ENCODE measurements around the gene DOP1A. TPM values are rescaled to one million over a fixed set of nuclear protein-coding genes. Genes with fewer than 3 reads are reported as not detected.

The DOP1A gene
- total RNA-seq, 1 donor: 29.0 TPM

GRCh38 chr6:83193747-83194566, 126.5 kb downstream of the DOP1A start:
- Histone ChIP-seq H3K27me3 (ENCODE audit: insufficient read depth, low read length) (no peaks in the 10 kb centered on the region), H3K4me3 (ENCODE audit: low read length) (peak overlapping the region; percentile 62)

DNA sequence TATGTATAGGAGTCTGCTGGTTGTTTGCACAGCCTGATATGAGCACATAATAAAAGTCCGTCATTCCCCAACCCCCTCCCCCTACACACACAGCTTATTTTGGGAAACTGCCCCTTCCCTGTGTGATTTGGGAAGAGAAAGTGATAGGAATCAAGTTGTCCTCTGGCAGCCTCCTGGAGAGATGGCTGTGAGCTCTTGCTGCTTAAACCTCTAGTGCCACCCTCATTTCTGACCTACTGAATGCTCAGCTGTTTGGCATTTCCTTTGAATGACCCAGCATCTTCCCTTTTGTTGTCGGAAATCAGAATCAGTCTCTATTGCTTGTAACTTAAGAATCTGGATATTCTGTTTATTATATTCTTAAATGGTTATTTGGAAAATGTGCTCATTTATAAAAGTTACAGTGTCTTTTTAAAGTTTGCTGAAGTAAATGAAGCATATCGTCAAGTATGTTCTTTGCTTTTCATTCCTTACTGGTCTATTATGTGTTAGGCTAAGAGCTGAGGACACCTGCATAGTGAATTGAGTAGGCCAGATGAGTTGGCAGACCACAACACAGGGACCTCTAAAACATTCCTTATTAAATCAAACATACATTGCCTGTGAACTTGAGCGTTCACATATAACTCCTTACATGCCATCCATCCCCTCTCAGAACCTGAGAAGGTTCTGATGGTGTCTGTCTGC, 131.2 kb downstream of the DOP1A start:
- Histone ChIP-seq H3K27me3 (ENCODE audit: insufficient read depth, low read length) (no peaks in the 10 kb centered on the region), H3K4me3 (ENCODE audit: low read length) (no peak overlapping the region), H3K9me3 (ENCODE audit: low read depth, low read length) (no peaks in the 10 kb centered on the region), H3K4me1 (ENCODE audit: insufficient read depth, low read length) (peaks cover 9% of the 10 kb centered on the region)

More at GRCh38 chr6:83193747-83194566, 126.5 kb downstream of the DOP1A start:
- Histone ChIP-seq H3K4me1 (ENCODE audit: insufficient read depth, low read length) (peaks cover 28% of the 10 kb centered on the region), H3K9me3 (ENCODE audit: low read depth, low read length) (no peaks in the 10 kb centered on the region)

GRCh38 chr6:83199173-83199862, 131.8 kb downstream of the DOP1A start:
- H3K27me3 ChIP-seq (ENCODE audit: insufficient read depth, low read length): no peaks in the 10 kb centered on the region
- H3K4me3 ChIP-seq (ENCODE audit: low read length): no peak overlapping the region
- no peaks in the 10 kb centered on the region for H3K9me3 ChIP-seq (ENCODE audit: low read depth, low read length)
- peaks cover 2% of the 10 kb centered on the region for H3K4me1 ChIP-seq (ENCODE audit: insufficient read depth, low read length)

DNA sequence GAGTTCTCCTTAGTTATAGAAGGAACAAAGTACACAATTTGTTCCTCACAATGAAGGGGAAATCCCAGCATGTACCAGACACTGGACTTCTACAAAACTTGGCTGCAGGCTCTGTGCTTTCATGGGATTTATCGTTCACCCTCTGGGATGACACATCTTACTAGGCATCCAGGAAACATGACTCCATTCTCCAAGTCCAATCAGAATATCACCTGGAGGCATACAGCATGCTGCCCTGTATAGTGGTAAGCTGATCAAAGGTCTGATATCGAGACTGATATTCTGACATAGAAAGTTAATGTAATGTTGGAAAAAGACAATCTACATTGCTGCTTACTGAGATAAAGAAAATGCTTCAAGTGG, 132.4 kb downstream of the DOP1A start:
- no peaks in the 10 kb centered on the region for H3K4me1 ChIP-seq (ENCODE audit: insufficient read depth, low read length)
- H3K27me3 ChIP-seq (ENCODE audit: insufficient read depth, low read length): no peaks in the 10 kb centered on the region
- H3K9me3 ChIP-seq (ENCODE audit: low read depth, low read length): no peaks in the 10 kb centered on the region
- no peak overlapping the region for H3K4me3 ChIP-seq (ENCODE audit: low read length)

DNA sequence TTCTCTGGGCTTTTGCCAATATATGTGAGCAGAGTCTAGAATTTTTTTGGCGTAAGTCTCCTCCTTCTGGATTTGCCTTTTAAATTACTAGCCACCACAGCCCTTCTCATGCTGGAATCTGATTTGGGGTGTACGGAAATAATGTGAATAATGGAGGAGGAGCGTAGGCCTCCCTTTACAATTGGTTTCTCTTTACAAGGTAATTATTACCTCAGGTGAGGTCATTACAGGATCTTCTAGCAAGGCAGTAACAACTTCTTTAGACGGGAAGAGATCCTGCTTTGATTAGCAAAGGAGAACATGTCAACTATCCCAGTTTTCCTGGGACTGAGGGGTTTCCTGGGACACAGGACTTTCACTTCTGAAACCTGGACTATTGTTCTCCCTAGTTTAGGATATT, 134.6 kb downstream of the DOP1A start:
- peaks cover 3% of the 10 kb centered on the region for H3K27me3 ChIP-seq (ENCODE audit: insufficient read depth, low read length)
- no peaks in the 10 kb centered on the region for H3K9me3 ChIP-seq (ENCODE audit: low read depth, low read length)
- no peaks in the 10 kb centered on the region for H3K4me1 ChIP-seq (ENCODE audit: insufficient read depth, low read length)
- H3K4me3 ChIP-seq (ENCODE audit: low read length): no peak overlapping the region

DNA sequence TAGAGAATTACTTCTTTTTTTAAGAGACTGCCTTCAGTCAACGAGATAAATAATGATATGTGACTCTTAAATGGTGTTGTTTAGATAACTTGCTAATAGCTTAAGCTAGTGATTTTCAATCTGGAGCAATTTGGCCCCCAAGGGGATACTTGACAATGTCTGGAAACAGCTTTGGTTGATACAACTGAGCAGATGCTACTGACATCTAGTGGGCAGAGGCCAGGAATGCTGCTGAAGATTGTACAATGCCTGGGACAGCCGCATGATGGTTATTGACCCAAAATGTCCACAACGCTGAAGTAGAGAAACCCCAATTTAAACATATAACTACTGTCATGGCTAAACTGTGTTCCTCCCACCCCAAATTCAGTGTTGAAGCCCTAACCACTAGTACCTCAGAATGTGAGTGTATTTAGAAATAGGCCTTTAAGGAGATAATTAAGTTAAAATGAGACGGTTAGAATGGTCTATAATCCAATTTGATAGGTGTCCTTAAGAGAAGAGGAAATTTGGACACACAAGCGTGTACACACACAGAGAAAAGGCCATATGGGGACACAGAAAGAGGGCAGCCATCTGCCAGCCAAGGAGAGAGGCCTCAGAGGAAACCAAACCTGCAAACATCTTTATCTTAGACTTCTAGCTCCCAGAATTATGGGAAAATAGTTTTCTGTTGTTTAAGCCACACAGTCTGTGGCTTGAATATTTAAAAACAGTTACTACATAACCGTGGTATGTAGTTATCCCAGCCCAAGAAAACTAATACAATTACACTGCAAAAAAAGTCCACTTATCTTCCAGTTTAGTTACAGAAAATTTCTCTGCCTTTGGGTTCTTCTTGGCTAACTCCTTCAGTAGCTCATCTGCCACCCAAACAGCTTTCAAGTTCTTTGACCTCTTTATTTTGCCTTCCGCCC, 147.9 kb downstream of the DOP1A start:
- H3K27me3 ChIP-seq (ENCODE audit: insufficient read depth, low read length): peaks cover 10% of the 10 kb centered on the region
- no peak overlapping the region for H3K4me3 ChIP-seq (ENCODE audit: low read length)

DNA sequence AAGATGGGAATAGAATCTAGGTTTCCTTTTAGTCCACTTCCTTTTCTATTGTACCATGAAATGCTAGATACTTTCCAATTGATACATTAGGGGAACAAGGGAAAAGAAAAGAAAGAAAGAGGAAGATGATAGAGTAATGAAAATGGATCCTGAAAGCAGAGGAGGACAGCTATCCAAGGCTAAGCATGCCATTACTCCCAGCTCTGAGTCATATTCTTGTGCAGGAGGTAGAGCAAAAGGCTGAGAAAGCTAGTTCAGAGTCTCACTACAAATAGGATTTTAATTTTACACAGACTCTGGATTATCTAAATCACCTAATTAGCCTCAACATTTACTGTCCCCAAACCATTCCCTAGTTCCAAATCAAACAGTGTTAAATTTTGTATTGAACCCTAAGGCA, 149.3 kb downstream of the DOP1A start:
- no peaks in the 10 kb centered on the region for H3K9me3 ChIP-seq (ENCODE audit: low read depth, low read length)
- peaks cover 4% of the 10 kb centered on the region for H3K27me3 ChIP-seq (ENCODE audit: insufficient read depth, low read length)
- H3K4me1 ChIP-seq (ENCODE audit: insufficient read depth, low read length): no peaks in the 10 kb centered on the region
- H3K4me3 ChIP-seq (ENCODE audit: low read length): no peak overlapping the region

More for the DNA sequence above, 147.9 kb downstream of the DOP1A start:
- Histone ChIP-seq H3K9me3 (ENCODE audit: low read depth, low read length) (no peaks in the 10 kb centered on the region), H3K4me1 (ENCODE audit: insufficient read depth, low read length) (no peaks in the 10 kb centered on the region)

Other genes starting within 250 kb of the DOP1A start
- gene UBE3D, start 1.8 kb upstream of the DOP1A start, total RNA-seq: 6.5 TPM
- gene PGM3, start 125.6 kb downstream of the DOP1A start, total RNA-seq: 23.9 TPM
- gene RWDD2A, start 125.7 kb downstream of the DOP1A start, total RNA-seq: 2.1 TPM